H54 (cell line): ENCODE measurements around the gene C3orf52.

Experiments used
- DNase-seq: peaks from one replicate; pipeline ENCODE4 v3.0.0; 2011; ENCODE audit warnings: low spot score, mixed read lengths; ENCODE audit not compliant: insufficient read length
- FAIRE-seq: peaks from 3 replicates; lab custom pipeline; 2011; peaks lifted over from hg19 to GRCh38; lab: Jason Lieb, UNC
- POLR2A ChIP-seq: IDR thresholded peaks from 2 replicates; pipeline ENCODE4 v1.6.1; 2011; ENCODE audit warnings: low read depth, mild to moderate bottlenecking, low read length

The C3orf52 gene

GRCh38 chr3:112117841-112118571 lies 31.8 kb downstream of the C3orf52 start:
- no peak for TF ChIP-seq POLR2A
- FAIRE-seq = no peak
- DNase-seq = no peak

GRCh38 chr3:112119962-112120836 lies 34.0 kb downstream of the C3orf52 start:
- no peak for FAIRE-seq
- TF ChIP-seq POLR2A = no peak
- DNase-seq = no peak

- no peak for DNase-seq
- no peak for TF ChIP-seq POLR2A
- no peak for FAIRE-seq
These were observed 35.7 kb downstream of the C3orf52 start for GRCh38 chr3:112121577-112122547.

GRCh38 chr3:112122870-112123269 lies 36.7 kb downstream of the C3orf52 start:
- DNase-seq = no peak
- no peak for TF ChIP-seq POLR2A
- no peak for FAIRE-seq

- no peak for TF ChIP-seq POLR2A
- no peak for FAIRE-seq
- DNase-seq = no peak
These were observed 37.4 kb downstream of the C3orf52 start for GRCh38 chr3:112123548-112123947.

- FAIRE-seq (no peak), DNase-seq (no peak)
- no peak for TF ChIP-seq POLR2A
These were observed 38.9 kb downstream of the C3orf52 start for GRCh38 chr3:112124907-112125607.

GRCh38 chr3:112126511-112126911 lies 40.3 kb downstream of the C3orf52 start:
- no peak for DNase-seq
- TF ChIP-seq POLR2A = no peak
- FAIRE-seq = no peak

- no peak for DNase-seq
- FAIRE-seq = no peak
- no peak for TF ChIP-seq POLR2A
These were observed 41.6 kb downstream of the C3orf52 start for GRCh38 chr3:112127522-112128494.

GRCh38 chr3:112128843-112129727 lies 42.9 kb downstream of the C3orf52 start:
- FAIRE-seq = no peak
- TF ChIP-seq POLR2A = no peak
- no peak for DNase-seq

- no peak for DNase-seq
- no peak for FAIRE-seq
- no peak for TF ChIP-seq POLR2A
These were observed 43.9 kb downstream of the C3orf52 start for GRCh38 chr3:112129925-112130637.
